Stomach (tissue), 9 donors: ENCODE results near the gene MYO1E. TPM values are rescaled to one million over a fixed set of nuclear protein-coding genes. Genes with fewer than 3 reads are reported as not detected.

Experiments
- DNase-seq, 2 donors: peaks; one replicate each; pipeline versions ENCODE4 v3.0.0 to v3.0.0-alpha.2; 2013 to 2019
- H3K27ac ChIP-seq, 5 donors: fragments of 200-600 bp in 4 of 5; sonication (generic) in 4 of 5; one replicate each; pipeline ENCODE4 v1.5.1; 2013 to 2019; ENCODE audit warnings: mild to moderate bottlenecking in 1 of 5, moderate library complexity in 1 of 5
- H3K27me3 ChIP-seq, 3 donors: fragments of 200-600 bp; sonication (generic); one replicate each; pipeline ENCODE4 v1.5.1; 2017 to 2019; ENCODE audit warnings: mixed run types in 1 of 3
- H3K36me3 ChIP-seq, 4 donors: fragments of 200-600 bp; sonication (generic); 1 replicate in 3 of 4; 2 replicates in 1 of 4; pipeline ENCODE4 v1.5.1; 2016 to 2019
- H3K4me1 ChIP-seq, 4 donors: fragments of 200-600 bp; sonication (generic); one replicate each; pipeline ENCODE4 v1.5.1; 2016 to 2019
- H3K4me3 ChIP-seq, 4 donors: fragments of 200-600 bp; sonication (generic) in 3 of 4; one replicate each; pipeline ENCODE4 v1.5.1; 2016 to 2019; ENCODE audit warnings: mild to moderate bottlenecking in 1 of 4
- H3K9me3 ChIP-seq, 4 donors: fragments of 200-600 bp; sonication (generic); one replicate each; pipeline ENCODE4 v1.5.1; 2016 to 2019
- EP300 ChIP-seq: sonication (generic); formaldehyde crosslinking; IDR thresholded peaks from one replicate; pipeline ENCODE4 v1.6.1; 2017; ENCODE audit warnings: antibody characterized with exemption
- POLR2A ChIP-seq, 4 donors: fragments of 450-650 bp; IDR thresholded peaks; one replicate each; pipeline ENCODE4 v1.6.1; 2016; ENCODE audit warnings: antibody characterized with exemption in 4 of 4, control low read depth in 2 of 4, mild to moderate bottlenecking in 1 of 4, moderate library complexity in 1 of 4
- POLR2AphosphoS5 ChIP-seq, 3 donors: sonication (generic); formaldehyde crosslinking; IDR thresholded peaks; one replicate each; pipeline ENCODE4 v1.6.1; 2016; ENCODE audit warnings: antibody characterized with exemption in 3 of 3
- WGBS, 5 donors: extraction: QIAGEN DNeasy Blood & Tissue Kit in 3 of 5; methylation state at CpG; one replicate each; pipeline versions ENCODE4 v1.1.5 to v1.1.7; 2013 to 2018; 5-methylcytosine and 5-hydroxymethylcytosine counted together
- intact Hi-C: fragments of 100-400 bp; cut with DNase I; formaldehyde crosslinking; loops from one replicate; pipeline ENCODE4 v1.15.1; 2023; ENCODE audit warnings: low total_unique reads
- polyA plus RNA-seq, 3 donors: library from polyadenylated mRNA; stranded (reverse); fragments of 200-250 nt; gene quantifications; one replicate each; pipeline ENCODE4 v1.2.3, GENCODE V29; 2013
- total RNA-seq, 5 donors: library from RNA; depleted of rRNA; stranded (reverse); fragments of >200 nt; gene quantifications; one replicate each; pipeline versions ENCODE4 v1.1.0 to v1.2.3, GENCODE V29; 2014 to 2016
- TF ChIP-seq, protein P1 (sequence below), 7 experiments: fragments of 450-650 bp in 4 of 7; fragments of 200-600 bp in 3 of 7; sonication (generic) in 3 of 7; IDR thresholded peaks; one replicate each; pipeline ENCODE4 v1.5.1; 2016 to 2019; ENCODE audit warnings: antibody characterized with exemption in 7 of 7, control low read depth in 2 of 7, mild to moderate bottlenecking in 1 of 7
- donor health status: healthy with polysubstance abuse.
- donor health status: Bipolar disorder and iron deficiency.
- donor health status: healthy.

The MYO1E gene
- total and polyA plus RNA-seq, 8 donors, result 15.1 to 380 (median 46.3) TPM

DNA sequence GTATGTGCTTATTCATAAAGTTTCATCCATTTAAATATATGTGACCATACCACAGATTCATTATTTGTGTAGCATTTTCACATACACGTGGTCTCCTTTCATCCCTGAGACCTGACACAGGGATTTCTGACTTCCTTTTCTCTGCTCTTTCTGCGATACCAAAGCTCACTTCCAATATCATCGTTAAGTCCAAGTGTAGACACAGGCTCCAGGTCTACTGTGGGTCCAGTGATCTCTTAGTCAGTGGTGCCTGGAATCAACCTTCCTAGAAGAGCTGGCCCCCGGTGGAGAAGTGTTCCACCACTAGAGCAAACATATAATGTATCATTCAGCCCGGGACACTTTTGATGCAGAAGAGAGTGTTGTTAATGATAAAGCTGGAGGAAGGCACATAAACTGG lies 93.6 kb downstream of the MYO1E start:
- WGBS, 5 donors, result 88 to 93% (median 91%) methylated on average over 4 to 5 of the region's 5 CpGs
- no peak for TF ChIP-seq POLR2A (IDR thresholded peaks at IDR 0.05)
- no peak for TF ChIP-seq POLR2AphosphoS5 (IDR thresholded peaks at IDR 0.05)
- no peak for TF ChIP-seq EP300
- TF ChIP-seq, protein P1, sequence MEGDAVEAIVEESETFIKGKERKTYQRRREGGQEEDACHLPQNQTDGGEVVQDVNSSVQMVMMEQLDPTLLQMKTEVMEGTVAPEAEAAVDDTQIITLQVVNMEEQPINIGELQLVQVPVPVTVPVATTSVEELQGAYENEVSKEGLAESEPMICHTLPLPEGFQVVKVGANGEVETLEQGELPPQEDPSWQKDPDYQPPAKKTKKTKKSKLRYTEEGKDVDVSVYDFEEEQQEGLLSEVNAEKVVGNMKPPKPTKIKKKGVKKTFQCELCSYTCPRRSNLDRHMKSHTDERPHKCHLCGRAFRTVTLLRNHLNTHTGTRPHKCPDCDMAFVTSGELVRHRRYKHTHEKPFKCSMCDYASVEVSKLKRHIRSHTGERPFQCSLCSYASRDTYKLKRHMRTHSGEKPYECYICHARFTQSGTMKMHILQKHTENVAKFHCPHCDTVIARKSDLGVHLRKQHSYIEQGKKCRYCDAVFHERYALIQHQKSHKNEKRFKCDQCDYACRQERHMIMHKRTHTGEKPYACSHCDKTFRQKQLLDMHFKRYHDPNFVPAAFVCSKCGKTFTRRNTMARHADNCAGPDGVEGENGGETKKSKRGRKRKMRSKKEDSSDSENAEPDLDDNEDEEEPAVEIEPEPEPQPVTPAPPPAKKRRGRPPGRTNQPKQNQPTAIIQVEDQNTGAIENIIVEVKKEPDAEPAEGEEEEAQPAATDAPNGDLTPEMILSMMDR (IDR thresholded peaks at IDR 0.05), result no peak
- no peaks in the 10 kb centered on the region for H3K9me3 ChIP-seq
- peaks cover 0 to 29% (median 4%) of the 10 kb centered on the region in 4 donors for H3K4me1 ChIP-seq
- no peak overlapping the region for H3K27ac ChIP-seq
- DNase-seq, result no peak
- intact Hi-C loops, result no loop called here
- H3K4me3 ChIP-seq, result no peak overlapping the region
- H3K36me3 ChIP-seq, result no peaks in the 10 kb centered on the region
- no peaks in the 10 kb centered on the region for H3K27me3 ChIP-seq

DNA sequence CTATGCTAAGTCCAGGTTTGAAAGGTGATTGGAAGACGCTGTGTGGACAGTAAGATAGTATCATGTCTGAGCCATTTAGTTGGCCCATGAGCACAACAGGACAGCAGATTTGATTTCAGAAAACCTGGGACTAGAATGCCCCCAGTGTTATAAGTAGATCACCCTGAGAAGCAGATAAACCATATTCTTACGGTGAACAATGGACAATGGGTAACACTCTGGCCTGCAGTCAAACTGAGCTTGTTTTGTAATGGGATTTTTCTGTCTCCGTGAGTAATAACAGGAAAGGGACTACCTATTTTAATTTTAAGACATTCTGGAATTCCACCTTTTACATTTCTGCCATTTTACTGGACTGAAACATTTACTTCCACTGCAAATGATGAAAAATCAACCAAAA lies 94.6 kb downstream of the MYO1E start:
- 69 to 80% (median 78%) methylated on average over 3 of the region's 3 CpGs for WGBS, 5 donors

DNA sequence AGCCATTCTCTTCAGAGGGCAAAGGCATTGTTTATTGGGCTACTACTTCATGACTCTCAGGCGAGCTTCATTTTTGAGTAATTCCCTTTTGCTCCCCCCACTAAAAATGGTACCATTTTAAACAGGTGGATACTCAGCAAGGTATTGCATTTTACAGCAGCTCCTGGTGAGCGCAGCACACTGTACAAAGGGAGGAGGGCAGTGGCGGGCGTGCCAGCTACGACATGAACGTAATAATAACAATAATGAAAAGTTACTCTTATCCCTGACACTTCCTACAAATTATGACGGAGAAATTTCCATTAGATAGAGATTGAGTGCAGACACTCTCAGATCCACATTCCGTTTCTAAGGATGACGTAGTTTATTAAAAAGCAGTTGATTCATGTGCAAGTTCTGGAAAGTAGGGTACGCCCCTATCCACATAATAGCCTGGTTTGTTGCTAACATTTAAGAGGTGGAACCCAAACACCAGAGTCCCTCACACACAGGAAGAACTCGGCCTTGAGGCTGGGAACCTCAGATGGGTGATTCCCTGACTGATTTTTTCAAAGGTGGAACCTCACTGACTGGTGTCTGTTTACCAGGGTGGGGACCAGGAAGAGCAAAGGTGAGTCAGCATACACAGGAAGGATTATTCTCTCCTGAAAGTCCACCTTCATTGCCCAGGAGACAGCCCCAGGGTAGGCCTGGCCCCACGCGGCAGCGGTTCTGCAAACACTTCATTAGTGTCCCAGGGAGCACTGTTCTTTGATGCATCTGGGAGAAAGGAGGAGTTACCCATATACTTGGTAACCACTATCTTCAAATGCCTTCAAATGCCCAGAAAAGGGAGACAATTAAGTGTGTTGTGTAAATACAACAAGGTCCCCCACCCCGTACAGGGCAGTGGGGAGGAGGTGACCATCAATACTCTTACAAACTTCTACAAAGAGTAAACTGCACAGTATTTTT lies 96.2 kb downstream of the MYO1E start:
- TF ChIP-seq EP300 (no peak), POLR2AphosphoS5 (IDR thresholded peaks at IDR 0.05) (no peak), POLR2A (IDR thresholded peaks at IDR 0.05) (no peak)
- TF ChIP-seq, protein P1 (IDR thresholded peaks at IDR 0.05), result no peak
- Histone ChIP-seq H3K27me3 (no peaks in the 10 kb centered on the region), H3K36me3 (no peaks in the 10 kb centered on the region), H3K4me1 (peaks cover 0 to 37% (median 3%) of the 10 kb centered on the region in 4 donors), H3K27ac (peak overlapping the region in 1 of 5 donors; percentile 26), H3K4me3 (no peak overlapping the region), H3K9me3 (no peaks in the 10 kb centered on the region)
- WGBS, 5 donors, result 79 to 90% (median 87%) methylated on average over 15 of the region's 15 CpGs
- intact Hi-C loops, result no loop called here
- peak in 1 of 2 donors; percentile 54 for DNase-seq

More for the DNA sequence above, 94.6 kb downstream of the MYO1E start:
- Histone ChIP-seq H3K27ac (no peak overlapping the region), H3K4me1 (peaks cover 0 to 37% (median 3%) of the 10 kb centered on the region in 4 donors), H3K9me3 (no peaks in the 10 kb centered on the region), H3K27me3 (no peaks in the 10 kb centered on the region), H3K4me3 (no peak overlapping the region), H3K36me3 (no peaks in the 10 kb centered on the region)
- intact Hi-C loops, result no loop called here
- no peak for TF ChIP-seq POLR2A (IDR thresholded peaks at IDR 0.05)
- no peak for TF ChIP-seq EP300
- TF ChIP-seq POLR2AphosphoS5 (IDR thresholded peaks at IDR 0.05), result no peak
- TF ChIP-seq, protein P1 (IDR thresholded peaks at IDR 0.05), result no peak
- no peak for DNase-seq

DNA sequence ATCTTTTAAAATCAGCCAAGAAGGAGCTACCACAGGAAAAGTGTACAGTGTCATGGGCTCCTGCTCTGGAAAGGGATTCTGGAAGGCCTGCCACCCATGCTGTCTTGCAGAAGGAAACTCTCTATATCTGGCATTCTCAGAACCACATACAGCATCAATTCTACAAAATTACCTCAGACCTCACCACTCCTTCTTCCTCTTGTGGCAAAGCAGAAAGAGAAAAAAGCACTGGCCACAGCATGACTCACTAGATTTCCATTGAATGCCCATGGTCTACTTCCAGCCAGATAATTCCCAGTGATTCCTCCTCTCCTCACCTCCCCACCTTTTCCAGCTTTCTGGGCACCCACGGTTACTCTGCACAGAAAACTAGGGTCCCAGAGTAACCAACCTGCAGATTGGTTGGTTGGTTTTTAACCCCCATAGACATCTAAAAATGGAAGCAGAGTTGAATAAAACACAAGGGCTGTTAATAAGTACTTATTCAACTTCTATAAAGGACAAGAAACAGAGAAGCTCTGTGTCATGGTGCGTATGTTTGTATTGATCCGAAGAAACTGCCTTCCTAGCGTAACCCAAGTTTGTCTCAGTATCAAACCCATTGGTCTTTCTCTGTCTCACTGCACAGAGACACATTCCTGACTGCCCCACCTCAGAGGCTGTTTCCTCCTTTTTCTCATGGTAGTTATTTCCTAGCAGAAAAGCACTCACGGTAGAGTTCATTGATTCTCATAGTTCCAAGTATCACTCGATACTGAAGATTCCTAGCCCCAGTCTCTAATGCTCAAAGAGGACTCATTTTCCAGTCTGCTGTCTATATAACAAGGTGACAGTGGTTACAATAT lies 98.3 kb downstream of the MYO1E start:
- peak overlapping the region in 3 of 5 donors; percentile 28 to 46 (median 46) for H3K27ac ChIP-seq
- no peak overlapping the region for H3K4me3 ChIP-seq
- peaks cover 0 to 37% (median 3%) of the 10 kb centered on the region in 4 donors for H3K4me1 ChIP-seq
- no peak for DNase-seq
- peaks cover 0 to 9% (median 1%) of the 10 kb centered on the region in 4 donors for H3K36me3 ChIP-seq
- H3K27me3 ChIP-seq, result no peaks in the 10 kb centered on the region
- TF ChIP-seq EP300 (no peak), POLR2AphosphoS5 (IDR thresholded peaks at IDR 0.05) (peak in 1 of 3 donors; percentile 7), POLR2A (IDR thresholded peaks at IDR 0.05) (no peak)
- TF ChIP-seq, protein P1 (IDR thresholded peaks at IDR 0.05), result no peak
- no peaks in the 10 kb centered on the region for H3K9me3 ChIP-seq
- intact Hi-C loops, result no loop called here
- 87 to 95% (median 90%) methylated on average over 6 of the region's 6 CpGs for WGBS, 5 donors
